Kidney epithelial cell (primary cell): ENCODE results near the gene DDX41. TPM values are rescaled to one million over a fixed set of nuclear protein-coding genes. Genes with fewer than 3 reads are reported as not detected.

Experiments
- DNase-seq: peaks from one replicate; pipeline ENCODE4 v3.0.0-alpha.2; 2010; ENCODE audit warnings: low read depth
- H3K27me3 ChIP-seq: 2 replicates; pipeline ENCODE4 v1.6.0; 2011; ENCODE audit warnings: low read length; ENCODE audit not compliant: control insufficient read depth, insufficient read depth
- H3K36me3 ChIP-seq: 2 replicates; pipeline ENCODE4 v1.5.1; 2011; ENCODE audit warnings: low read length; ENCODE audit not compliant: control insufficient read depth, insufficient read depth
- H3K4me3 ChIP-seq: 2 replicates; pipeline ENCODE4 v1.5.1; 2011; ENCODE audit warnings: low read depth, mild to moderate bottlenecking, control low read depth, low read length
- CTCF ChIP-seq: IDR thresholded peaks from 2 replicates; pipeline ENCODE4 v1.5.1; 2011; ENCODE audit warnings: mild to moderate bottlenecking, moderate library complexity, low read length, control low read depth, inconsistent platforms; ENCODE audit not compliant: insufficient read depth, poor library complexity, severe bottlenecking
- total RNA-seq: library from RNA; depleted of rRNA; stranded (reverse); fragments of >200 nt; gene quantifications from 2 replicates; pipeline ENCODE4 v1.2.3, GENCODE V29; 2015

DDX41 gene
- total RNA-seq, 1 donor from 2014 or later = 151 TPM

GRCh38 chr5:177527595-177527994, 10.8 kb upstream of the DDX41 start:
- Histone ChIP-seq H3K36me3 (peaks cover 7% of the 10 kb centered on the region), H3K4me3 (no peak overlapping the region), H3K27me3 (no peaks in the 10 kb centered on the region)
- no peak for DNase-seq
- no peak for TF ChIP-seq CTCF

GRCh38 chr5:177526791-177527190, 10.0 kb upstream of the DDX41 start:
- Histone ChIP-seq H3K4me3 (no peak overlapping the region), H3K27me3 (no peaks in the 10 kb centered on the region), H3K36me3 (peaks cover 5% of the 10 kb centered on the region)
- TF ChIP-seq CTCF = no peak
- no peak for DNase-seq

GRCh38 chr5:177526191-177526590, 9.4 kb upstream of the DDX41 start:
- no peak for DNase-seq
- TF ChIP-seq CTCF = no peak
- Histone ChIP-seq H3K4me3 (no peak overlapping the region), H3K27me3 (no peaks in the 10 kb centered on the region), H3K36me3 (peaks cover 5% of the 10 kb centered on the region)

GRCh38 chr5:177524941-177525655, 8.3 kb upstream of the DDX41 start:
- Histone ChIP-seq H3K36me3 (peaks cover 1% of the 10 kb centered on the region), H3K27me3 (no peaks in the 10 kb centered on the region), H3K4me3 (no peak overlapping the region)
- no peak for TF ChIP-seq CTCF
- no peak for DNase-seq

- TF ChIP-seq CTCF = no peak
- no peak overlapping the region for H3K4me3 ChIP-seq
- DNase-seq = no peak
- peaks cover 2% of the 10 kb centered on the region for H3K36me3 ChIP-seq
- H3K27me3 ChIP-seq = no peaks in the 10 kb centered on the region
Observed at GRCh38 chr5:177524539-177524900, 7.8 kb upstream of the DDX41 start.
